ELR (cell line): Measurements from ENCODE around the gene CCDC63.
"Not testable (repeated sequence)": the region's sequence is repeated elsewhere in the genome, so short reads cannot be mapped to it uniquely, and the experiment has no call there.

Experiments used
- DNase-seq: peaks from one replicate; pipeline ENCODE4 v3.0.0-alpha.2; 2015; ENCODE audit warnings: low read depth

The CCDC63 gene

GRCh38 chr12:110923192-110923591 is 76.4 kb downstream of the CCDC63 start:
- DNase-seq = no peak

- no peak for DNase-seq
These were observed 77.0 kb downstream of the CCDC63 start for GRCh38 chr12:110923692-110924334.

DNA sequence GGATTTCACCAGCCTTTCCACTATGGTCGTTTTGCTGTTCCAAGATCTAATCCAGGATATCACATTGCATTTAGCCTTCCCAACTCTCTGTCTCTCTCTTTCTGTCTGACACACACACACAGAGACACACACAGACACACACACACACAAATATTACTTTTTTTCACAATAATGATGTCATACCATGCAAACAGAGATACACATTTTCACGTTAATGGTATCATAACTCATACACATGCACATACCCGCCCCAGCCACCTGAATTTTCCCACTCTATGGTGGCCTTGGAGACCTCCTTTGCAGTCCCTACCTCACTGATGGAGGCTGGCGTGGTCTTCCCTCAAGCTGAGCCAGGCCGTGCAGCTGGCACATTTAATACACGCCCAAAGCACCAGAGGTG is 80.8 kb downstream of the CCDC63 start:
- no peak for DNase-seq

DNA sequence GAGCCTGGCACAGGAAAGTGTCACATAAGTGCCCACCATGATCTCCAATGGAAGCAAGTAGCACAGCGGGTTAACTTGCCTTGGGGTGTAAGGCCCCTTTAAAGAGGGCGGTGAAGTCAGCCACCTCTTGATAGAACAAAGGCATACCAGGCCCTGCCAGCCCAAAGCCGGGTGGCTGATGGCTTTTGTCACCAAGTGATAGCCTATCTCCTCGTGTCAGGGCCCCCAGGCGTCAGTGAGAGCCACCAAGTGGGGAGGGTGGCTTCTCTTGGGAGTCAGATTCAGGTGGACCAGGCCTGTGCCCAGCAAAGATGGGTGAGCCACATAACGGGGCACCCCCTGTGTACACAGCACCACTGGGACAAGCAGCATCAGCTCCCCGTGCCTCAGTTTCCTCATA is 81.9 kb downstream of the CCDC63 start:
- no peak for DNase-seq

DNA sequence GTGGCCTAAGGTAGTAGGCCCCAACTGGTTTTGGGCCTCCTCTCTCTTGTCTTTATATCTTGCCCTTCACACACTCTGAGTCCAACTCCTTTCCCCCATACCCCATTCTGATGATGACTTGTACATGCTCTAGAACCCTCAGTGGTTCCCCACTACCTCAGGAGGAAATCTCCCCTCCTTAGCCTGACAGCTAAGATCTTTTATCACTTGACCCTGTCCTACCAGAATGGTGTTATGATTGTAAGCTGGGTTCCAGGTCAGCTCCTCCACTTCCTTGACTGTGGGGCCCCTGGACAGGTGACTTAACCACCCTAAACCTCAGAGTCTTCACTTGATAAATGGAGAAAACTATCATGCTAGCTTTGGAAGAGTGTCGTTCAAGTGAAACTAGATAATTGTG is 83.0 kb downstream of the CCDC63 start:
- DNase-seq = no peak

DNA sequence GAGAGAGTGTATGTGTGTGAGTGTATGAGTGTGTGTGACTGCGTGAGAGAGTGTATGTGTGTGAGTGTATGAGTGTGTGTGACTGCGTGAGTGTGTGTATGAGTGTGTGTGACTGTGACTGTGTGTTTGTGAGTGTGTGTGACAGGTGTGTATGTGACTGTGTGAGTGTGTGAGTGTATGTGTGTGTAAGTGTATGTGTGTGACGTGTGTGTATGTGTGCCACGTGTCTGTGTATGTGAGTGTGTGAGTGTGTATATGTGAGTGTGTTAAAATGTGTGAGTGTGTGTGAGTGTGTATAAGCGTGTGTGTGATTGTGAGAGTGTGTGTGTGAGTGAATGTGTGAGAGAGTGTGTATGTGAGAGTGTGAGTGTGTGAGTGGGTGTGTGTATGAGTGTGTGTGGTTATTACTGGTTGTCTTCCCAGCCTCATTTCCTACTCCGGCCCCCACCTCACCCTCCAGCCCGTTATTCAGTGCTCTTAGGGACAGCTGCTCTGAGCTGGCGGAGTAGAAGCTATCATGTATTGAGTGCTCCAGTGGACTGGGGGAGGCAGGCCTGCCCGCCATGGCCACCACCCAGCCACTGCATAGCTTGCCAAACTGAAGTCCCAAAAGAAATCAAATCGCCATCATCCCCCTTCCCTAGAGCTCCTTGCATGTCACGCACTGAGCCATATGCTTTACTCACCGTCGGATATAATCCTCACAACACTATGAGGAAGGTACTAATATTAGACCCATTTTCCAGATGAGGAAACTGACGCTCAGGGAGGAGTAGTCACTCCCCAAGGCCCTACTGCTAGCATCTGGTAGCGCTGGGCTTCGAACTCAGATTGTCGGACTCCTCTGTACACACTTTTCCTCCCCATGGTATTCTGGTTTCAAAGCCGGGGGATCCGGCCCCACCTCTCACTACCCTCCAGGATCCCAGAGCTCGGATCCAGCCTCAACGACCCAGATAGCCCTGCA is 83.8 kb downstream of the CCDC63 start:
- no peak for DNase-seq

DNA sequence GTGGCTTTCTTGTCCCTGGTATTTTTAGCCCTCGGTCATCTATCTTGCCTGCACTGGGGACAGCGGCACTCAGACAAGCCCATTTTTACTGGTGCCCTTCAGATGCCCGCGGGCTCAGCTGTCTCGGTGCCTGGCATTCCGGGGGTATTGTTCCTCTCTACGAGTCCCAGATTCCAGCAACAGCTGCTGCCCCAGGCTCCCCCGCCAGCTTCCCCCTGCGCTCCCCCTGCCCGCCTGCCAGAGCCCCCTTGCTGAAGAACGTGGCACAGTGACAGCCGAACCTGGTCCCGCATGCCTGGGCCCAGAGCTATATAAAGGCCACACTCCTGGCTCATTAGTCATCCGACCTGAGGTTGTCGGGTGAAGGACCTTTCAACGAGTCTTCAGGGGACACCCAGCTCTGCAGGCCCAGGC is 84.5 kb downstream of the CCDC63 start:
- DNase-seq = peak; percentile 15

- DNase-seq = peak; percentile 24
These were observed 85.3 kb downstream of the CCDC63 start for GRCh38 chr12:110932046-110932445.

DNA sequence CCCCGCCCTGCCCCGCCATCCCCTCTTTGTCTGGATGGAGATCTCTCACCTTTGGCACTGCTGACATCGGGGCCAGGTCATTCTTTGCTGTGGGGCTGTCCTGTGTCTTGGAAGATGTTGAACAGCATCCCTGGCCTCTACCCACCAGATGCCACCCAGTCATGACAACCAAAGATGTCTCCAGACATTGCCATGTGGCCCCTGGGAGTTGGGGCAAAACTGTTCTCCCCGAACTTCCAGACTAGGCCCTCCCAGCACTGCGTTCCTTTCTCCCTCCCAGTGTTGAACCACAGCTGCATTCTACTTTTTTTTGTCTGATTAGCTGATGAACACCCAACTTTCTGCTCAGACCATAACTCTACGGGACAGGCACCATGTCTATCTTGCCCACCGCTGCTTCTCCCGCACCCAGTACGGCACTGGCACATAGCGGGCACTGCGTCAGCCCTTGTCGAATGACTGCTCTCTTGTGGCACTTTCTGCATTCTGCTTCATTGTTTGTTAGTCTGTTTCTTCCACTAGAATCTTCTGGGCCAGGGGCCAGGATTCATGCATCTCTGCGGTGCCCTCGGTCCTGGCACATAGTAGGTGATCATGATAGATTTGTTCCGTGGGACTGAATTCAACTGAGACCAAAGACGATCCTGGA is 86.7 kb downstream of the CCDC63 start:
- DNase-seq = no peak

DNA sequence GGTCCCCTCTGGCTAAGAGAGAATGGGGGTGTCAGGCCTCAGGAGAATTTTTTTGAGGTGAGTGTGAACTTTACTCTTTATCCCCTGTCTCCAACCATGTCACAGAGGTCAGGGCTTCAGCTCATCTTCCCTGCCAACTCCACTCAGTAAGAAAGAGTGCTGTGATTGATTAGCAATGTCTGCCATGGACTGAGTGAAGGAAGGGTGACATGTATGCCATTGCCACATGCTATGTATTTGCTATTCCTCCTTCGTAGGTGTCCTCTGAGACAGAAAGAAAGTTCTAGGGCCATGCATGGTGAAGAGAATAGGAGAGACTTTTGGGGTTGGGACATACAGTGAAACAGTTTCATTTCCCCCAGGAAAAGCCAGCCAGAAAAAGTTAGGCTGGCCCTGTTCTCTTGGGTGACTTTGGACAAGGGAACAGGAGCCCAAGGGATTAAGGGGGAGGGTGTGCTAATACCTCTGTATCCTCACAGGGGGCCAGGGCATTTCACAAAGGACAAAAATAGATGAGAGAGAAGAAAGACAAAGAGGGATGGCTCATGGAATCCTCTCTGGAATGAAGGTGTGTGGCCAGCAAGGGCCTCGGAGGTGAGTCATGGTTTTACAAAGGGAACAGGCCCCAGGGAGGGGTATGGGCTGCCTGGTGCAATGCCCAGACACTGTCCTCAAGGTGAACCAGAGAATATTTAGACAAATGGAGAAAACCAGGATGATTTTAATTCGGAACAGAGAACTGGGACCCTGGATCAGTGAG is 87.5 kb downstream of the CCDC63 start:
- DNase-seq = peak; percentile 27

DNA sequence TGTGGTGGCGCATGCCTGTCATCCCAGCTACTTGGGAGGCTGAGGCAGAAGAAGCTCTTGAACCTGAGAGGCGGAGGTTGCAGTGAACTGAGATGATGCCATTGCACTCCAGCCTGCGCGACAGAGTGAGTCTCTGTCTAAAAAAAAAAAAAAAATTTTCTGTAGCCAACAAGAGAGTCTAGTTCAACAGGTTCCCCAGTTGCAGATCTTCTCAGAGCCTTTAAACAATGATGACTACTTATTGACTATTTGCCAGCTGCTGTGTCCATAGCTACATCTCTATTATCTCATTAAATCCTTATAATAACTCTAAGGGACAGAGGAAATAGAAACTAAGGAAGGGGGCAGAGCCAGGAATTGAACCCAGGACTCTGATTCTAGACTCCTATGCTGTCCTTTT is 88.8 kb downstream of the CCDC63 start:
- DNase-seq = no peak

GRCh38 chr12:110936367-110937103 is 89.7 kb downstream of the CCDC63 start:
- DNase-seq = no peak

- DNase-seq = peak; percentile 57
These were observed 90.4 kb downstream of the CCDC63 start for GRCh38 chr12:110937104-110937641.

GRCh38 chr12:110940296-110940695 is 93.5 kb downstream of the CCDC63 start:
- DNase-seq = no peak

DNA sequence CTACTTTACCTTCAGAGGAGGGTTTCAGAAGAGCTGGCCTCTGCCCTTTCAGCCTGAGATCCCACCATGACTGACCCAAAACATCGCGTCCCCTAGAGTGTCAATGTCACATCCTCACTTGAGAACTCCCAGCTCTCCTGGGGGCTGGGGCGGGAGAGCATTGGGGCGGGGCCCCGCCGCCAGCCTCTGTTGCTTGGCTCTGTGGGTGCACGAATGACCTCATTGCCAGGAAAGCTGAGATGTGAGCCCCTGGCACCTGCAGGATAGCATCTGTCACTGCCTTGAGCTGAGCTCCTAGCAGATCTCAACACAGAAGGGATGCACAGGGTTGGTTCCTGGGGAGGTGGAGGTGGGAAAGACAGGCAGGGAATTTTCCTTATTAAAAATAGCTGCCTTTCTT is 94.1 kb downstream of the CCDC63 start:
- no peak for DNase-seq

- no peak for DNase-seq
These were observed 94.6 kb downstream of the CCDC63 start for GRCh38 chr12:110941391-110941790.

- DNase-seq = no peak
These were observed 96.6 kb downstream of the CCDC63 start for GRCh38 chr12:110943373-110943772.

GRCh38 chr12:110948041-110948440 is 101.3 kb downstream of the CCDC63 start:
- no peak for DNase-seq

- not testable (repeated sequence) for DNase-seq
These were observed 103.7 kb downstream of the CCDC63 start for GRCh38 chr12:110950466-110950865.

GRCh38 chr12:110950867-110951266 is 104.1 kb downstream of the CCDC63 start:
- DNase-seq = not testable (repeated sequence)
